PC-3 (cell line): ENCODE measurements around the gene CEP112.

Experiments used
- CTCF ChIP-seq: fragments of 300-600 bp; sonication (generic); conservative IDR thresholded peaks from 2 replicates; pipeline ENCODE4 v1.5.1; 2017; ENCODE audit warnings: antibody characterized with exemption, low read depth, mild to moderate bottlenecking, low read length
- EZH2 ChIP-seq: fragments of 300-600 bp; sonication (generic); IDR thresholded peaks from one replicate; pipeline ENCODE4 v1.6.1; 2017; ENCODE audit warnings: antibody characterized with exemption, mild to moderate bottlenecking, low read length; ENCODE audit not compliant: unreplicated experiment

GRCh38 chr17:65851965-65852736 is 339.8 kb downstream of the CEP112 start:
- TF ChIP-seq EZH2 (no peak), CTCF (no peak)
